ENCODE results near the gene MAB21L3. TPM values are rescaled to one million over a fixed set of nuclear protein-coding genes. Genes with fewer than 3 reads are reported as not detected.

The MAB21L3 gene
- total RNA-seq, 1 experiment from 2014 or later, result not detected

Other genes starting within 250 kb of the MAB21L3 start
- gene SLC22A15, start 134.9 kb upstream of the MAB21L3 start, total RNA-seq (2014; rRNA removed; shearing (Covaris generic)), result 0.14 and 0.42 TPM in 2 replicates

Measured in NCI-H460 (cell line).